CD4-positive, alpha-beta T cell treated with Interleukin-12 subunit alpha and Interleukin-12 subunit beta, for 1 hour (primary cell): ENCODE results near the gene DGKQ.

ENCODE experiments used
- DNase-seq: peaks from one replicate; pipeline ENCODE4 v3.0.0-alpha.2; 2020

The DGKQ gene

GRCh38 chr4:960140-960635 is 13.2 kb downstream of the DGKQ start:
- DNase-seq = no peak

GRCh38 chr4:959338-960139 is 13.8 kb downstream of the DGKQ start:
- no peak for DNase-seq

- no peak for DNase-seq
These were observed 14.6 kb downstream of the DGKQ start for GRCh38 chr4:958696-959337.

- DNase-seq = no peak
These were observed 15.1 kb downstream of the DGKQ start for GRCh38 chr4:958314-958665.

GRCh38 chr4:957581-958313 is 15.6 kb downstream of the DGKQ start:
- DNase-seq = no peak

GRCh38 chr4:957231-957580 is 16.2 kb downstream of the DGKQ start:
- DNase-seq = no peak

- no peak for DNase-seq
These were observed 16.7 kb downstream of the DGKQ start for GRCh38 chr4:956531-957230.

GRCh38 chr4:955931-956381 is 17.4 kb downstream of the DGKQ start:
- DNase-seq = no peak

- DNase-seq = no peak
These were observed 18.0 kb downstream of the DGKQ start for GRCh38 chr4:955161-955921.

- DNase-seq = no peak
These were observed 19.0 kb downstream of the DGKQ start for GRCh38 chr4:954211-955020.

GRCh38 chr4:953574-953915 is 19.8 kb downstream of the DGKQ start:
- DNase-seq = no peak

GRCh38 chr4:952881-953573 is 20.3 kb downstream of the DGKQ start:
- no peak for DNase-seq

GRCh38 chr4:951594-952468 is 21.5 kb downstream of the DGKQ start:
- DNase-seq = no peak

- DNase-seq = no peak
These were observed 22.2 kb downstream of the DGKQ start for GRCh38 chr4:951186-951585.

GRCh38 chr4:950136-951020 is 23.0 kb downstream of the DGKQ start:
- no peak for DNase-seq

- DNase-seq = no peak
These were observed 23.7 kb downstream of the DGKQ start for GRCh38 chr4:949656-950055.

GRCh38 chr4:948936-949300 is 24.5 kb downstream of the DGKQ start:
- DNase-seq = no peak

GRCh38 chr4:948101-948935 is 25.1 kb downstream of the DGKQ start:
- DNase-seq = no peak
